COLO668 (cell line): ENCODE data around the gene KCNT1.
A peak's percentile ranks its signal among the peaks of the same experiment; 100 is the strongest.

ENCODE experiments used
- DNase-seq: peaks from one replicate; lab custom pipeline; 2025; ENCODE audit not compliant: unreplicated experiment; lab: John Stamatoyannopoulos, UW

KCNT1 gene

DNA sequence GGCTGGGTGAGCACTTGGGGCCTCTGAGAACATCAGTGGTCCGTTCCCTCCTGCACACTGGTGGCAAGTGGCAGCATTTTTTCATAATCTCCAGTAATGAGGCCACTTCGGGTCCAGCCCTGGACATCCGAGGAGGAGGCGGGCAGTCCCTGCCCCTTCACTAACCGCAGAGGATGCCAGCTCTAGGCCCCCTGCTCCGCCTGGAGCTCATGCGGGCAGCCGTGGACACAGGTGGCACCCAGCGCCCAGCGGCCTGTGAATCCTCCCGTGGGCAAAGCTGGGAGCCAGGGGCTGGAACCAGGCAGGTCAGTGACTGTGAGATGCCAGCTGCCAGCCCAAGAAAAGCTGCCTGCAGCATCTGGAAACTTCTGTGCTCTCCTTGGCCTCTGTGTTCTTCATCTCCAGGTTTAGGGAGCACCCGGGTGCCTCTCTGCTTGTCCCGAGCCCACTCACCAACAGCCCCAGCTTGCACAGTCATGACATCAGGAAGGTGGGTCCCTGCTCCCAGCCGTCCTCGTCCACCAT is 92.4 kb downstream of the KCNT1 start:
- DNase-seq = no peak

DNA sequence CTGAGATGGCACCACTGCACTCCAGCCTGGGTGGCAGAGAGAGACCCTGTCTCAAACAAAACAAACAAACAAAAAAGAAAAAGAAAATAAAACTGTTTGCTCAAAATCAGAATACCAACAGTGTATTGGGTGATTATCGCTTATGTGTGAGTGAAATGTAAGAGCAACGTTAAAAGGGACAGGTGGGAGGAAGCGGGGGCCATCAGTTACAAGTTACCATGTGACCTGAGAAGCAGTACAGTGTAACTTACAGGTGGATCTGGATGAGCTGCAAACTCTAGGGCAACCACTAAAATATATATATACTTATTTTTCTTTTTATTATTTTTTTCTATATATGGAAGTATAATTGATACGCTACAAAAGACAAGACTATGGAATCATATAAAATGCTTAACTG is 93.4 kb downstream of the KCNT1 start:
- DNase-seq = no peak

DNA sequence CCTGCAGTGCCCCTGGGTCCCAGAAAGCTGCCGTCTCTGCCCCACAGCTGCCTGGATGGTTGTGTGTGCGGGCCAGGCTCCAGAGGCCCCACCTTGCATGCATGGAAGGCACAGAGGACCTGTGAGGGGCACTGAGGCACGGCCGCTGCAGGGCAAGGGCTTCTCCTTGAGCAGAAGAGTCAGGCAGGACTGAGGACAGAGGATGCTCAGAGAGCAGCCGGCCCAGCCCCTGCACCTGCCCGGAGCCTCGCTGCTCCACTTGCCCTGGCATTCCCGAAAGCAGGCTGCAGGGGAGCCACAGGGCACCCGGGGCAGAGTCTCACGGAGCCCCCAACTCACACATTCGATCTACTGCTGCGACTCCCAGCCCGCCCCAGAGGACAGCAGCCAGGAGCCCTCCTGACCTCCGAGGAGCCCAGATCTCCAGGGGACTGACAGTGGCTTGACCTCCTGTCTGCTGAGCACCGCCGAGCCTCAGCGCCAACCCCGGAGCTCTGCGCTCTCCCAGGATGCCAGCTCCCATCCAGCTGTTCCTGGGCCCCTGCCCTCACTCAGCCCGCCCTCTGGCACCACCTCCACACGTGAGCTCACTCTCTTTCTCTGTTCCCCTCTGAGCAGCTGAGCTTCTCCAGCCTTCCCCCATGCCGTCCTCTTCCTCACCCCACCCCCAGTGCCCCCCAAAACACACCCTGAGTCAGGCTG is 95.0 kb downstream of the KCNT1 start:
- DNase-seq = peak; percentile 41

DNA sequence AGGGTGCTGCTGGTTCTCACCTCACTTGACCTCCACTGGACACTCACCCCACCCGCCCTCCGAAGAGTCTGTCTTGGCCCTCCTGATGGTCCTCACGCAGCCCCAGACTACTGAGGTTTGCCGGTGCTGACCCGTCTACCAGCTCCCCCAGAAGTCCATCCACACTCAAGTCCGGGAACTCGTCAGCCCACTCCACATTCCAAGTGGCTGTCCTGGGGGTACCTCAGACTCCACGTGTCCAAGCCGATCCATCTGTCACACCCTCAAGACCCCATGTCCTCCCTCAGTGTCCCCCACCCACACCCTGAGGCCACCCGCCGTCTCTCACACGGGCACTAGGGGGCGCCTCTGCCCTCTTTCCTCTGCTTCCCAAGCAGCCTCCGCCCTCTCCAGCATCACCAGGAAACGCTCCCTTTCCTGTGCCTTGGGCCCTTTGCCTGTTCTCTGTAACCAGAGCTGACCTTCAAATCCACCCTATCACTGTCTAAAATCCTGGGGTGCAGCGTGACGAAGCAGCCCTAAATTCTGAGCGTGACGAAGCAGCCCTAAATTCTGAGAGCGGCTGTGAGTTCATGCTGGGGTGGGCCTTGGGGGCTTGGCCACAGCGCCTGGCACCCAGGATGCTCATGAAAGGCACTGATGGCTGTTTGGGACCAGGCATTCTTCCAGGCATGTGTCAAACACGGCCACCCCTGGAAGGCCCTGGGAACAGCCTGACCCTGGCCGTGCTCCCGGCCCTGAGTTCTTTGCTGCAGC is 95.7 kb downstream of the KCNT1 start:
- DNase-seq = peak; percentile 54

DNA sequence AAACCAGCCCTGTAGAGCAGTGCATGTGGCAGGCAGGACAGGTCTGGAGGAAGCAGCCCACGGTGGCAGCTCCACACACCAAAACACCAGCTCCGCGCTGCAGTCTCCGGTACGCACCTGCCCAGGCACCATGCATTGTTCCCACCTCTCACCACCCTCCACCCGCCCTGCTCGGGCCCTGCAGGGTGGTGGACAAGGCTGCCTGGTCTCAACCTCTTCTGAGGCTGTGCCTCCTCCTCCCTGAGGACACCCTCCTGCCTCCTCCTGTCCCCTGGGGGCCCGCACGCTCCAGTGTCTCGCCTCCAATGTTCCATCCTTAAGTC is 96.2 kb downstream of the KCNT1 start:
- DNase-seq = no peak

DNA sequence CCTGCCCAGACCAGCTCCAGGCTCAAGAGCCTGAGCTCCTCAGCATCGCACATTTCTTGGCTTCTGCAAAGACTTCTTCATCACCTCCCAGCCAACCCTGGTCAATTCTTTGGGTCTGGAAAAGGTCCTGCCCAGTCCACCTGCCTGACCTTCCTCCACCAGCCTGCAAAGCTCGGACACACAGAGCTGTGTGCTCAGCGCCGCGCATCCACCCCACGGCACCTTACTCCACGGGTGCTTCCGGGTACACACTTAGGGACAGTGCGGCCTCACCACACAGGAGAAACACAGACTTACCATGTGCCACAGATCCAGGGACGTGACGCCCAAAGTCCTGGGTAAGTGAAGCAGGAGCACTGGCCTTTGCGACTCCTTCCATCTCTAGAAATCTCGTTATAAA is 97.3 kb downstream of the KCNT1 start:
- no peak for DNase-seq

DNA sequence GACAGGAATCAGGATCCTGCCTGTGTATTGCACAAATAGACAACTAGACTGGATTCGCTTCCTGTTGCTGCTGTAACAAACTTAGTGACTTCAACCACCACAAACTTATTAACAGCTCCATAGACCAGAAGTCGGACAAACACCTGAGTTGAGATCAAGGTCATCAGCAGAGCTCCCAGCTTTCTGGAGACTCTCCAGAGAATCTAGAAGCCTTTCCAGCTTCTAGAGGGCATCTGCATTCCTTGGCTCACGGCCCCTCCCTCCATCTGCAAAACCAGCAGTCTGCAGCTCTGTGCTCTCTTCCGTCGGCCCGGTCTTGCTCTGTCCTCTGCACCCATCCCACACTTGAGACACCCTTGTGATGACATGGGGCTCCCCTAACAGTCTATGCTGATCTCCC is 99.1 kb downstream of the KCNT1 start:
- DNase-seq = no peak

DNA sequence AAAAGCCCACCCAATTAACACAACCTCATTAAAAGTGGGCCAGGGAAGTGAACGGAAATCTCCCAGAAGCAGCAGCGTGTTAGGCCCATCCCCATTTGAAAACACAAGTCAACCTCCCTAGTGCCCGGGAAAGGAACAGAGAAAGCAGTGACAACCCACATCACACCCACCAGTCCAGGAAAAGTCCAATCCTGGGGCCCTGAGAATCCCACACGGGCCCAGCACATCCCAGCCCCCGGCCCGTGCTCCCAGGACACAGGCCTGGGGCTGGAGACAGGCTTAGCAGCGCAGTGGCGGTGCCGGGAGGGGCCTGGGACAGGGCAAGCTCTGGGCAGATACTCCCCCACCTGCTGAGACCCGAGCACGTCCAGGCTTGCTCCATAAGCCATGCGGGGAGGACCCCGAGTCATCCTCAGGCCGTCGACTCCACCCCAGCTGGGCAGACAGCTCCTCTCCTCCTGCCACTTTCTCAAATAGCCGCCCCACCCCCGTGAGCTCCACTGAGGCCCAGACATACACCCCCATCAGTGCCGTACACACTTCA is 101.0 kb downstream of the KCNT1 start:
- DNase-seq = no peak

DNA sequence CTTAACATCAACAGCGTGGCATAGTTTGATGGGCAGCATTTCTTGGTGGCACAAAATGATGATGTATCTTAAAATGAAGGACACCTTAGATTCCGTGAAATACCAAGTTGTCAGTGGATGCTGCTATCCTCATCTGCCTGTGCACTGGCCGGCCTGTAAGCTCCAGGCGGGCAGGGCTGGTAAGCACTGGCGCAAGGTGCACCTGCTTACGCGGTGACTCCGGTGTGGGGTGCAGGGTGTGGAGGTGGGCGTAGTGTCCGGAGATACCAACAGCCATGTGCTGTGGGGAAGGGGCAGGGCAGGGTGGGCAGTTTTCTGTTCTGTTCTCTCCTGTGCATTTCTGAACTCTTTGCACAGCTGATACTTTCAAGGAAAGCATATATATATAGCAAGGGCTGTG is 101.5 kb downstream of the KCNT1 start:
- no peak for DNase-seq

DNA sequence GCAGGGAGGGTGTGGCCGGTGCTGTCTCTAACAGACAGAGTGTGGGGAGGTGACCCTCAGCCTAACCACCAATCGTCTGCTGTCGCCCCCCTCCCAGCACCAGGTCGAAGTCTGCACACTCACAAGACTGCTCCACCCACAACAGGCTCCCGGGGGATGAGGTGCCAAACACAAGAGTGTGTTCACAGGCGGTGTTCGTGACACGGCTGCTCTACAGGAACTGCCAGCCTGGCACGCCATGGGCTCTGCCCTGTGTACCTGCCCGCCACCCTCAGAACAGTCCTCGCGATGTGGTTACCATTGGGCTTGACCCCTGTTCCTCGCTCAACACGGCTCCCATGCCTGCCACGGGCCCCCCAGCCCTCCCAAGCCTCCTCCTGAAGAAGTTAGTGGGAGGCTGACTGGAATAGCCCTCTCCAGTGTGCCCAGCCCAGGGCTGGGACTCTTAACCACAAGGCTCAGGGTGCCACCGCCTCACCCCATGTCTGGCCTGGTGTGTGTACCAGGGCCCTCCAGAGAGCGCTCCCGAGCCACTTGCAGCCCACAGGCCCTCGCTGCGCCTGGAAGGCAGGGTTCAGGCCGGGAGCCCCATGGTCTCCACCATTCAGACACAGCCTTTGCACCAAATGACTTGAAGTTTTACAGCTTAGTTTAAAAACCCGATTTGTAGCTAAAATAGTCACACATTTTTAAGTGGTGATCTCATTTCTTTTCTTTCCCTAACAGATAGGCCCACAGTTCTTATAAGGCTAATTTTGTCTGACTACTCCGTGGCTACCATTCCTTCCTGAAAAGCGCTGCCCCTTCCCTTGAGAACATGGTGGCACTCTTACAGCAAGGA is 102.8 kb downstream of the KCNT1 start:
- DNase-seq = no peak

DNA sequence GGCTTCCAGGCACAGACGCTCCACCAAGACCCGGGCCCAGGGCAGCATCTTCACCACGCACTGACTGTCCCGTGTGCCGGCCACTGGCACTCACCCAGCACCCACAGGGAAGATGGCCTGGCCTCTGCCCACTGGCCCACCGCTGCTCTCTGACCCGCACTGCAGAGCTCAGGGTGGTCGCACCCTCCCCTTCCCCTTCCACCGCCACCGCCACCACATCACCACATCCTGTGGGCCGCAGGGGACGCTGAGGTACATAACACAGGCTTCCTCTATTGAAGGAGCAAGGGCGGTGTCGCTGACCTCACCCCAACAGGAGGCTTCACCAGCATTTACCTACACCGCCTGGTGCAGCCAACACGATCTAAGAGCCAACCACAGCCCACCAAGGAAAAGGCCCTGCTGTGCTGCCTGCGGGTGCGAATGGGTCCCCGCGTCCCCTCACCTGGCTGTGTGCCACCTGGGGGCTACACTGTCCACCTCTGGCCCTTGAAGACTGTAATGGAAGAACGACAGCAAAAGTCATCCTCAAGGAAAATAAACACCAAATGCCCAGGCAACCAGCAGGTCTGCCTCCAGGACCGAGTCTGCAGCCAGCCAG is 103.5 kb downstream of the KCNT1 start:
- DNase-seq = no peak

DNA sequence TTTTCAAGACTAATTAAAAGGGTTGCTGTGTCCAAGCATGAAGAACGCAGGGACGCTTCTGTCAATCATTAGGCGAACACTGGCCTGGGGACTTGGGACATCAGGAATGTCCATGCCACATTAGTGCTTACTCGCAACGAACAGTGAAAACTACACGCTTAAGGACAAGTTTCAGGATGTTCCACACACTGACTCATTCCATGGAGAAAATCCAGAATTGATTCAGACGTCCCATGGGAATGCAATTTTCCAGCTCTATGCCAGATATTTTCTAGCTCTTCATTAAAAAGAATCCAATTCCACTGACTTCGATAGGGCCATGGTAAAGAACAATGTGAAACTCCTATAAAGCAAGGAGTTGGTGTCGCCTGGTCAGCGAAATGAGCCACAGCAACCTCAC is 107.2 kb downstream of the KCNT1 start:
- DNase-seq = no peak

DNA sequence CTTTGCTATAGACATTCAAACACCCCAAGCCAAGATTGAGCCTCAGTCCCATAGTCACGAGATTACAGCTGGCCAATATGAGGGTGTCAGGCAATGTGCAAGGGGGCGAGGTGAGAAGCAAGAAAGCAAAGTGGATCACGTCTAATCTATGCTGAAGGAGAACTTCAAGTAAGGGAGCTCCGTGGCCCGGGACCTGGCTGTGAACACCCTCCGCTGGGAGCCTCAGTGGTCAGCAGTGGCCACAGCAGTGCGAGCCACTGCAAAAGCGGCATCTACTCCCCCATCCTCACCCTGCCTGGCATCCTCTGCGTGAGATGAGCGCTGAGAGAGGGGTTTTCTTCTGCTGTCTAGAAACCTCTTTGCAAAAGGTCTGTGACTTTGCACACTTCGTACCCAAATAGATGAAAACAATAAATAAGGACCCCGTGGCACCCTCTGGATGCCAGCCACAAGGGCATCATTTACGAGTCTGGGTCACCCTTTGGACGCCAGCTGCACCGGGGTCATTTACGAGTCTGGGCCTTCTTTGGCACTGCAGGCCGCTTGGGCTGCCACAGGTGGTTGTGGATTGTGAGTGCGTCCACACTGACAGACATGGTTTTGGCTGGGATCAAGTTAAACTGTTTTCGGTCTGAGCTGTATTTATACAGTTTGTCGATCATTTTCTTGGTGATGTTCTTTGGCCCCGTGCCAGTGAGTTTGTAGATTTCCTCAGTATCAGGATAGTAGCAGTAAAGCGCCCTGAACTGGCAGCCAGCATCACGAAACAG is 109.0 kb downstream of the KCNT1 start:
- no peak for DNase-seq

DNA sequence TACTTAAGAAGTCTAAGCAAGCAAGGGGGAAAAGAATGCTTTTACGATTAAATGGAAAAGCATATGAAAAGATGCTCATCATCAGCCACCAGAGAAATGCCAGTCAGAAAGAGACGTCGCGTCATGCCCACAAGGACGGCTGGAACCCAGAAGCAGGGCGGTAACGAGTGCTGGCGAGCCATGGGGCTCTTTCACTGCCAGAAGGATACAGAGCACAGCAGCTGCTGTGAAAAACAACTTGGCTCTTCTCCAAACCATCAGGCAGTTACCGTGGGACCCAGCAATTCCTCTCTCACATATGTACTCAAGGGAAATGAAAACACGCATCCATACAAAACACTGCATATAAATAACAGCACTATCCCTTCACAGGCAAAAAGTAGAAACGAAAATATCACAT is 109.8 kb downstream of the KCNT1 start:
- peak; percentile 17 for DNase-seq

DNA sequence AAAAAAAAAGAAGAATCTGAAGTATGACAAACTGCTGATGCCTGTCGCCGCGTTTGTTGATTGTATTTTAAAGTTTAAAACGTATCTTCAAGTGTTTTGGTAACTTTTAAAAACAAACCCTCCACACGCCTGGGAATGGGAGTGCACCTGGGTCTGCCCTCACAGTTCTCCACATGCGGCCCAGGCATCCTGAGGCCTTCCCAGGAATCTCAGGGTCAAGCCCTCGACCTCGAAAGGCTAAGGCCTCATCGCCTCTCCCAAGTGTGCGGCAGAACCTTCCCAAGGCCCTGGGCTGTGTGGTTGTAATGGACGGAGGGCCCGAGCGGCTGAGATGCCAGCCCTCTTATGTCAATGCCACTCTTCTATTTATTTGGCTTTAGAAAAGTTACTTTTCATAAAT is 111.0 kb downstream of the KCNT1 start:
- DNase-seq = no peak

DNA sequence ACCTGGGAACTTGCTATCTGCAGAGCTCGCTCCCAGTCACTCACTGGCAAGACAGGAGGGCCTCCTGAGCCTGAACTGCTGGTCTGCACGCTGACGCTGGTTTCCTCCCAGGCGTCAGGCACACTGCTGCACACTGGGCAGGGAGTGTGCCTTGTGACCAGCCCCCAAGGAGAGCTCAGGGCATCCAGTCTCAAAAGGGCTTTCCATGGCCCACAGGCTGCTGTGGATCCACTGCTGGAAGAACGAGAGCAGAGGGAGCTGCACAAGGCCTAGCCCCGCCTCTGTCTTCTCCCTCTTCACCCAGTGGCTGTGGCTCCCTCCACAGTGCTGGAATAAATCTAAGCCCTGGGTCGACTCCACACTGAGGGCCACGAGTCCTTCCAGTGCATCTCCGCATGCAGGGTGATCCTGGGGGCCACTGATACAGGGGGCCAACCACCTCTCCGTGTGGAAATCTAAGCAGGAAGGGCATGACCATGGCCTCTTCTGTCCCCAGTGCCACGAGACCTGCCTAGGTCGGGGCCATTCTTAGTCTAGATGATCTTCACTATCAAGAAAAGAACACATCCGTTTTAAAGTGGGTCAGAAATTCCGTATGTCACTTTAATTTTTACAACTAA is 111.8 kb downstream of the KCNT1 start:
- no peak for DNase-seq

DNA sequence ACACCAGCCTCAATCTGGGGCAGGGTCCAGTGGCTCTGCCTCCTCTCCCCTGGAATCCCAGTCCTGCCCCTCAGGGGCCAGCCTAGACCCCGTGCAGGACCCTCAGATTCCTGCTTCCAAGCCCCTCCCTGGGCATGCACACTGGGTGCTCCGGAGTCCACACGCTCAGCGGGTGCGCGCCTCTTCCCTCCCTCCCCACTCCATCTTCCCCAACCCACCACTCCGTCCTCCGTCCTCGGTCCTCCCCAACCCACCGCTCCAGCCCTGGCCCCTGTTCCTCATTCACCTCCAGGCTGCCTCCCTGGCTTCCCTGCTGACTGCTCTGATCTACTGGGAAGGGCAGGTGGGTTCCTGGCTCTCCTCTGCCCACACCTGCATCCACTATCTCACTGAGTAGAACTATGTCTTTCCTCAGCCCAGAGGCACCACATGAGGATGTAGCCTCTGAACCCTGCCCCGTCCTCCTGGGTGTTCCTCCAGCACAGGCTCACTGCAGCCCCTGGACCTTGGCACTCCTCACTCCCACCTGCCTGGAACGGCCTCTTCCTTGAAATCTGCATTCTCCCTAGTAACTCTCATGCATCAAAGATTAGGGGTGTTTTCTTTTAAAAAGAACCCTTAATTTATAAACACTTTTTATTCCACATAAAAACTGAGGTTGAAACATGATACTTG is 112.6 kb downstream of the KCNT1 start:
- DNase-seq = no peak

DNA sequence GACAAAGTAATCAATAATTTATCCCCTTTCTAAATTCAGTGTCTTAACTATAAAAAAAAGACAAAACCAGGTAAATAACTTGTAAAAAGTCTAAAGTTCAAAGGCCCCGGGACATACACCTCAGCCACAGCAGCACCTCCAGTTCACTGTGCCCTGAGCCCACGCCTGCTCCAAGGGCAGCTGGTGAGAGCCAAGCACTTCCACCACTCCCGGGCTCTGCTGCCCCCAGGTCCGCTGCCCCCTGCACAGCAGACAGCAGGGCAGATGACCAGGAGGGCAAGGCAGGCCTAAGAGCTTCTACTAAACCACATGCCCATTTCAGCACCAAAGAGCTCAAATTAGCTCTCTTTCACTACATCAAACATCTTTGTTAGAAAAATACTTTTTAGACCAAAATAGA is 113.4 kb downstream of the KCNT1 start:
- DNase-seq = no peak
